ENCODE data around the gene PARD3B.

The PARD3B gene

GRCh38 chr2:204647626-204648025 lies 102.4 kb downstream of the PARD3B start:
- no peak for DNase-seq (ENCODE audit: low read depth in 1 of 2, low spot score in 1 of 2)

- no peak for DNase-seq (ENCODE audit: low read depth in 1 of 2, low spot score in 1 of 2)
These were observed 105.3 kb downstream of the PARD3B start for GRCh38 chr2:204650611-204651010.

- DNase-seq (ENCODE audit: low read depth in 1 of 2, low spot score in 1 of 2) = no peak
These were observed 106.8 kb downstream of the PARD3B start for GRCh38 chr2:204652063-204652462.

- no peak for DNase-seq (ENCODE audit: low read depth in 1 of 2, low spot score in 1 of 2)
These were observed 109.4 kb downstream of the PARD3B start for GRCh38 chr2:204654669-204655068.

- no peak for DNase-seq (ENCODE audit: low read depth in 1 of 2, low spot score in 1 of 2)
These were observed 109.8 kb downstream of the PARD3B start for GRCh38 chr2:204655101-204655500.

- DNase-seq (ENCODE audit: low read depth in 1 of 2, low spot score in 1 of 2) = no peak
These were observed 110.4 kb downstream of the PARD3B start for GRCh38 chr2:204655626-204656025.

GRCh38 chr2:204657024-204657423 lies 111.7 kb downstream of the PARD3B start:
- DNase-seq (ENCODE audit: low read depth in 1 of 2, low spot score in 1 of 2) = no peak

- no peak for DNase-seq (ENCODE audit: low read depth in 1 of 2, low spot score in 1 of 2)
These were observed 117.7 kb downstream of the PARD3B start for GRCh38 chr2:204662956-204663355.

- no peak for DNase-seq (ENCODE audit: low read depth in 1 of 2, low spot score in 1 of 2)
These were observed 118.6 kb downstream of the PARD3B start for GRCh38 chr2:204663816-204664425.

- no peak for DNase-seq (ENCODE audit: low read depth in 1 of 2, low spot score in 1 of 2)
These were observed 119.4 kb downstream of the PARD3B start for GRCh38 chr2:204664708-204665121.

- no peak for DNase-seq (ENCODE audit: low read depth in 1 of 2, low spot score in 1 of 2)
These were observed 119.9 kb downstream of the PARD3B start for GRCh38 chr2:204665207-204665606.

- no peak for DNase-seq (ENCODE audit: low read depth in 1 of 2, low spot score in 1 of 2)
These were observed 120.5 kb downstream of the PARD3B start for GRCh38 chr2:204665771-204666170.

GRCh38 chr2:204667990-204668389 lies 122.7 kb downstream of the PARD3B start:
- DNase-seq (ENCODE audit: low read depth in 1 of 2, low spot score in 1 of 2) = no peak

- DNase-seq (ENCODE audit: low read depth in 1 of 2, low spot score in 1 of 2) = no peak
These were observed 124.1 kb downstream of the PARD3B start for GRCh38 chr2:204669382-204669781.

GRCh38 chr2:204670124-204670523 lies 124.8 kb downstream of the PARD3B start:
- no peak for DNase-seq (ENCODE audit: low read depth in 1 of 2, low spot score in 1 of 2)

GRCh38 chr2:204670756-204671155 lies 125.5 kb downstream of the PARD3B start:
- no peak for DNase-seq (ENCODE audit: low read depth in 1 of 2, low spot score in 1 of 2)

- DNase-seq (ENCODE audit: low read depth in 1 of 2, low spot score in 1 of 2) = no peak
These were observed 127.5 kb downstream of the PARD3B start for GRCh38 chr2:204672772-204673171.

GRCh38 chr2:204673877-204674276 lies 128.6 kb downstream of the PARD3B start:
- no peak for DNase-seq (ENCODE audit: low read depth in 1 of 2, low spot score in 1 of 2)

- DNase-seq (ENCODE audit: low read depth in 1 of 2, low spot score in 1 of 2) = no peak
These were observed 132.8 kb downstream of the PARD3B start for GRCh38 chr2:204678031-204678430.

- no peak for DNase-seq (ENCODE audit: low read depth in 1 of 2, low spot score in 1 of 2)
These were observed 135.3 kb downstream of the PARD3B start for GRCh38 chr2:204680576-204680975.

- DNase-seq (ENCODE audit: low read depth in 1 of 2, low spot score in 1 of 2) = no peak
These were observed 136.1 kb downstream of the PARD3B start for GRCh38 chr2:204681412-204681811.

GRCh38 chr2:204683384-204683783 lies 138.1 kb downstream of the PARD3B start:
- no peak for DNase-seq (ENCODE audit: low read depth in 1 of 2, low spot score in 1 of 2)

- no peak for DNase-seq (ENCODE audit: low read depth in 1 of 2, low spot score in 1 of 2)
These were observed 141.1 kb downstream of the PARD3B start for GRCh38 chr2:204686406-204686805.

- no peak for DNase-seq (ENCODE audit: low read depth in 1 of 2, low spot score in 1 of 2)
These were observed 142.5 kb downstream of the PARD3B start for GRCh38 chr2:204687776-204688175.

All from stimulated activated CD4-positive, alpha-beta T cell treated with anti-CD3 and anti-CD28 coated beads, Interleukin-15, amount 100 ng/mL, for 1 hour (primary cell).